ENCODE measurements around the gene FRMD4B. TPM values are rescaled to one million over a fixed set of nuclear protein-coding genes. Genes with fewer than 3 reads are reported as not detected.

The FRMD4B gene
- total and polyA plus RNA-seq, 12 donors, result 5.5 to 165 (median 17.4) TPM

DNA sequence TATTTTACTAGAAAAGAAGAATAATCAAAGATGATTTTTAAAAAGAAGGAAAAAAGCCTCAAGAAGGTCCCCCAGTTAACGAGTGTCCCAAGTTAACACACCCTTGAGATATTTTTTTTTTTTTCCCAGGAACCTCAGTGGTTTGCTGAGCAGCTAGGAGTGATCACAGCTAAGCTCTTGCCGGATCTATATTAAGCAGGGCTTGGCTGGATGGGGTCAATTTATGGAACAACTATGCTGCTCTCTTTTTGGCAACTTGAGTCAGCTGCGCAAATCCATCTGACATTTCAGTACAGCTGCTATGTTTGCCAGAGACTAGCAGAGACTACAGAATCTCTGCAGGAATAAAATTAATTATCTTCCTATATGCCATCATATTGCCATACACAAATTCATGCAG, 263.5 kb downstream of the FRMD4B start, which contains the start of gene LMOD3:
Gene LMOD3, minus strand, starts transcription at position 193 of the 400 bp plus-strand sequence. CDS start 209 bp downstream, outside the sequence.
- Histone ChIP-seq H3K27ac (peak within 1 kb of the TSS in 1 of 5 donors; percentile 21), H3K27me3 (no peaks in the 10 kb centered on the region), H3K4me3 (no peak within 1 kb of the TSS), H3K4me1 (replicated peaks in 1 of 2) (peaks cover 0 to 12% of the 10 kb centered on the region in 2 donors), H3K36me3 (replicated peaks in 1 of 2) (no peaks in the 10 kb centered on the region), H3K9me3 (replicated peaks in 1 of 3) (no peaks in the 10 kb centered on the region)
- intact Hi-C loops (cut with DNase I), result no loop called here
- 71 to 81% (median 75%) methylated on average over 3 of the region's 3 CpGs for whole genome bisulfite sequencing, 4 donors
- no peak for DNase-seq
- TF ChIP-seq, protein P1, sequence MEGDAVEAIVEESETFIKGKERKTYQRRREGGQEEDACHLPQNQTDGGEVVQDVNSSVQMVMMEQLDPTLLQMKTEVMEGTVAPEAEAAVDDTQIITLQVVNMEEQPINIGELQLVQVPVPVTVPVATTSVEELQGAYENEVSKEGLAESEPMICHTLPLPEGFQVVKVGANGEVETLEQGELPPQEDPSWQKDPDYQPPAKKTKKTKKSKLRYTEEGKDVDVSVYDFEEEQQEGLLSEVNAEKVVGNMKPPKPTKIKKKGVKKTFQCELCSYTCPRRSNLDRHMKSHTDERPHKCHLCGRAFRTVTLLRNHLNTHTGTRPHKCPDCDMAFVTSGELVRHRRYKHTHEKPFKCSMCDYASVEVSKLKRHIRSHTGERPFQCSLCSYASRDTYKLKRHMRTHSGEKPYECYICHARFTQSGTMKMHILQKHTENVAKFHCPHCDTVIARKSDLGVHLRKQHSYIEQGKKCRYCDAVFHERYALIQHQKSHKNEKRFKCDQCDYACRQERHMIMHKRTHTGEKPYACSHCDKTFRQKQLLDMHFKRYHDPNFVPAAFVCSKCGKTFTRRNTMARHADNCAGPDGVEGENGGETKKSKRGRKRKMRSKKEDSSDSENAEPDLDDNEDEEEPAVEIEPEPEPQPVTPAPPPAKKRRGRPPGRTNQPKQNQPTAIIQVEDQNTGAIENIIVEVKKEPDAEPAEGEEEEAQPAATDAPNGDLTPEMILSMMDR (IDR thresholded peaks at IDR 0.05), result no peak
- TF ChIP-seq POLR2A (IDR thresholded peaks at IDR 0.05), result no peak

DNA sequence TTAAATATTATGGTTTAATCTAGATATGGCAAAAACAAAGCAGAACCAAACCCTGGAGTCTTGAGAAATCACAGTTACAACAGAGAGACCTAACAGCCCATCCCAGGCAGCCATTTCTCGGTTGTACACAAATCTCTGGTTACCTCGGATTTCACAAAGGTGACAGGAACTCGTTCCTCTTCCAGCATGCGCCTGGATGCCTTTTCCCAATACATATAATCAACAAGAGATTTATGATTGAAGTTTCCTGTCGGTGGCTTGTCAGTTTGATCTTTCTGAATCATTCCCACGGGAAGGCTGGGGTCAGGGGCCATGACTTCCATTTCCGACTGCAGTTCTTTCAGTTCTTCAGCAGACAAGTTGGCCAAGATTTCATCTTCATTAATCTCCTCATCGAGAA, 263.9 kb downstream of the FRMD4B start:
- Histone ChIP-seq H3K27ac (peak overlapping the region in 1 of 5 donors; percentile 21), H3K4me1 (replicated peaks in 1 of 2) (peaks cover 0 to 12% of the 10 kb centered on the region in 2 donors), H3K4me3 (no peak overlapping the region), H3K36me3 (replicated peaks in 1 of 2) (no peaks in the 10 kb centered on the region), H3K9me3 (replicated peaks in 1 of 3) (no peaks in the 10 kb centered on the region), H3K27me3 (no peaks in the 10 kb centered on the region)
- intact Hi-C loops (cut with DNase I), result no loop called here
- no peak for DNase-seq
- 36 to 48% (median 39%) methylated on average over 8 of the region's 8 CpGs for WGBS, 4 donors
- no peak for TF ChIP-seq POLR2A (IDR thresholded peaks at IDR 0.05)
- TF ChIP-seq, protein P1 (IDR thresholded peaks at IDR 0.05), result no peak

DNA sequence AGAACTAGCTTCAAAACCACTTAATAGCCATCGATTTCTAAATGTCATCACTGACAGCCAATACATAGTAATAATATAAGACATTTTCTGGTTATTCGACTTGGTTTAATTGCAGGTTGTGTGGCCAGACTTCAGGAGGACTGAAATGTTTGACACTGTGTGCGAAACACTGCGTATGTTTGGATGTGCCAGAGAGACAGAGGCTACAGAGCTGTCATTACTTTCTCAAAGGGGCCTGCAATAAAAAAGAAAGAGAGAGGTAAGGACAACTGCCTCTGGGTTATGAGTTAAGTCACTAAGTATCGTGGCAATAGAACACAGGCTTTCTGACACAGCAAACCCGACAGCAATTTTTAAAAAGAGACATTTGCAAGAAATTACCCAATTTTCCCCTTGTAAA, 264.4 kb downstream of the FRMD4B start:
- Histone ChIP-seq H3K27ac (no peak overlapping the region), H3K36me3 (replicated peaks in 1 of 2) (no peaks in the 10 kb centered on the region), H3K9me3 (replicated peaks in 1 of 3) (no peaks in the 10 kb centered on the region), H3K4me1 (replicated peaks in 1 of 2) (peaks cover 0 to 12% of the 10 kb centered on the region in 2 donors), H3K4me3 (no peak overlapping the region), H3K27me3 (no peaks in the 10 kb centered on the region)
- no peak for TF ChIP-seq POLR2A (IDR thresholded peaks at IDR 0.05)
- TF ChIP-seq, protein P1 (IDR thresholded peaks at IDR 0.05), result no peak
- DNase-seq, result no peak
- WGBS, 4 donors, result 75 to 86% (median 79%) methylated on average over 6 of the region's 6 CpGs
- intact Hi-C loops (cut with DNase I), result no loop called here

GRCh38 chr3:69120879-69121464, 264.9 kb downstream of the FRMD4B start:
- H3K27me3 ChIP-seq, result no peaks in the 10 kb centered on the region
- H3K27ac ChIP-seq, result no peak overlapping the region
- H3K36me3 ChIP-seq (replicated peaks in 1 of 2), result no peaks in the 10 kb centered on the region
- peak; percentile 62 to 89 (median 68) for DNase-seq
- intact Hi-C loops (cut with DNase I), result no loop called here
- H3K9me3 ChIP-seq (replicated peaks in 1 of 3), result no peaks in the 10 kb centered on the region
- peaks cover 0 to 12% of the 10 kb centered on the region in 2 donors for H3K4me1 ChIP-seq (replicated peaks in 1 of 2)
- WGBS, 4 donors, result 0% methylated on average over 1 of the region's 1 CpG
- no peak for TF ChIP-seq POLR2A (IDR thresholded peaks at IDR 0.05)
- TF ChIP-seq, protein P1 (IDR thresholded peaks at IDR 0.05), result peak; percentile 61 to 94 (median 79)
- H3K4me3 ChIP-seq, result no peak overlapping the region

Data from adrenal gland (tissue), 12 donors.